NCI-H345 treated with DMSO at 0.1 percent for 48 hours (cell line): ENCODE results near the gene YPEL1.

Source experiments
- DNase-seq: peaks from one replicate; lab custom pipeline; 2025; ENCODE audit not compliant: unreplicated experiment; lab: John Stamatoyannopoulos, UW

Gene YPEL1

DNA sequence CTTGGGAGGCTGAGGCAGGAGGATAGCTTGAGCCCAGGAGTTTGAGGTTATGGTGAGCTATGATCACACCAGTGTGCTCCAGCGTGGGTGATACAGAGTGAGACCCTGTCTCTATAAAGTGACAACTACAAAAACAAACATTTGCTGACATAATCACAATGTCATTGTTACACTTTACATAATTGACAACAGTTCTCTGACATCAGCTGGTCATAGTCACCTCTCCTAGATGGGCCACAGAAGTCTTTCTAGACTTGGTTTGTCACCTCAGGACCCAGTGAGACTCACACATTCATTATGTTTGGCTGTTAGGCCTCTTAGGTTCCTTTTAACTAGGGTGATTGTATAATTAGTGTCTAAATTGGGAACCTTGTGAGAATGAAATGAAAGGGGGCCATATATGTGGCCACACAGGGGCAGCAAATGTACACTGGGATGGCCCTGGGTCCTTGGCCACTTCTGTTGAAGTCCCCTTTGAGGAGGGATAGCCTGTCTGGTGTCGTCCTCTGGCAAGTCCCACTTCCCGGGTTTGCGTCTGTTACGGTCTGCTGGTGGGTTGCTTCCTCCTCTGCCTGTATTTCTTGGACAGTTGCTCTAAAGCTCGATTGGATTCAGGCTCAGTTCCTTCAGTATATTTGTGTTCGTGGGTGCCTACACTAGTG, 75.6 kb downstream of the YPEL1 start:
- DNase-seq = no peak

DNA sequence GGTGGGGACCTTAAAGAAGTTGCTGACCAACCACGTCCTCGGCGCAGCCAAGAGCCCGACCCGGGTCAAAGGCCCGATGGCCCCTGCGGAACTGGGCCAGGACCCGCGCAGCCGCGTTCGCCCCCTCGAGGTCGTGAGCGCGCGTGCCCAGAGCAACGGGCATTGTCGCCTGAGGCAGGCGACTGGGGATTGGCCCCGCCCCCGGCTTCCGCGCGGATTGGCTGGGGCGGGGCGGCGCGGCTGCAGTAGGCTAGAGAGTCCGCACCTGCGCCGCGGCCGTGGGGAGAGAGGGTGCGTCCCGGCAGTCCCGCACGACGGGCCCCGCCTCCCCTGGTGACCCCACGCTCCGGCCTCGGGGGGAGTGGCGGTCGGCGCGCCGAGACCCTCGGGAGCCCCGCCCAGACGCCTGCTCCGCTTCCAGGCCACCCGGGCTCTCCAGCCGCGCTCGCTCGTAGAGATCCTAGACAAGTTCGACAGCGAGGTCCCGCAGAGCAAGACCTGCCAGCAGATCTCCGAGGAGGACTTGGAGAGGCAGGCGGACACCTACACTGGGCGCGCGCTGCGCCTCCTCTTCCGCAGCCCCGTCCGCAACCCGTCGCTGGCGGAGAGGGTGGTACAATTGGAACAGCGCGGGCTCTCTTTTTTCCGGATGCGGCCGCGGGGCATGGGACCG, 78.1 kb downstream of the YPEL1 start:
- DNase-seq = peak; percentile 70

GRCh38 chr22:21657020-21657359, 78.6 kb downstream of the YPEL1 start:
- DNase-seq = no peak

- no peak for DNase-seq
Measured at GRCh38 chr22:21652547-21653545, 82.7 kb downstream of the YPEL1 start.

DNA sequence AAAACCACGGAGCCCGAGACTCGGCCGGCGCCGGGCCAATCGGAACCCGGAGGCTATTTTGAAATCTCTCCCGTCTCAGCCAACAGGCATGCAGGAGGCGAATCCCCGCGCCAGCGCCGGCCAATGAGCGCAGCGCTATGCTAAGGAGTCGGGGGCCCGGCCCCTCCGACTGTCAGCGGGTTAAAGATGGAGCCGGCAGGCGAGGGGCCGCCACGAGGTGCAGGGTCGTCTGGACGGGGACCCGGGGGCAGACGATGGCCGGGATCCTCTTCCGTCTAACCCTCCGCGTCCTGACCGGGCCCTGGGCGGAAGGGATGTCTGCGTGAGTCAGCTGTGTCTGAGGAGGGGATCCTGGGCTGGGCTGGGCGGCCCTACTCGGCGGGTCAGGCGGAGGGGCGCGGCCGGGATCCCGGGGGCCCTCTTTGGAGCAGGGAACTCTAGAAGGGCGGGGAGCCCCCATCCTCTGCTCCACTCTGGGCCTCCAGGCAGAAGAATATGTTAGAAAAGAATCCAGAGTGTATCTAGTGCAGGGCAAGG, 83.5 kb downstream of the YPEL1 start:
- DNase-seq = peak; percentile 73

DNA sequence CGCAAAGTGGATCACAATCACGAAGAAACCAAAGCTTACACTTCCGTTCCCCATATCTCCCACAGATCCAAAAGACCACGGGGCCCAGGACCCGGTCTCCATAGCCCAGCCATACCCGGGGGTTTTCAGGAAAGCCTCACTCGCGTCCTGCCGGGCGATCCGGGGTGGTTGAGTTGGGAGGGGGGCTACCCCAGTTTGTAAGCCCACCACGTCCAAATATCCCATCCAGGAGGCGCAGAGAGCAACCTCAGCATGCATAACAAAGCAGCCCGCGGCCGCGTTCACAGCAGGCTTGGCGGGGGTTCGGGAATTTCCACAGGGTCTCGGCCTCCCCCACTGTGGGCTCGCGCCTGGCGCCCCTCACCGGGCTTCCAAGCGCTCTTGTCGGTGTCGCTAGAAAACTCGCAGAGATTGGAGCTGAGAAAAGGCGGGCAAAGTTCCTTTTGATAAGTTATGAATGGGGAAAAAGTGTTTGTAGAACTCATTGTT, 84.0 kb downstream of the YPEL1 start:
- no peak for DNase-seq

DNA sequence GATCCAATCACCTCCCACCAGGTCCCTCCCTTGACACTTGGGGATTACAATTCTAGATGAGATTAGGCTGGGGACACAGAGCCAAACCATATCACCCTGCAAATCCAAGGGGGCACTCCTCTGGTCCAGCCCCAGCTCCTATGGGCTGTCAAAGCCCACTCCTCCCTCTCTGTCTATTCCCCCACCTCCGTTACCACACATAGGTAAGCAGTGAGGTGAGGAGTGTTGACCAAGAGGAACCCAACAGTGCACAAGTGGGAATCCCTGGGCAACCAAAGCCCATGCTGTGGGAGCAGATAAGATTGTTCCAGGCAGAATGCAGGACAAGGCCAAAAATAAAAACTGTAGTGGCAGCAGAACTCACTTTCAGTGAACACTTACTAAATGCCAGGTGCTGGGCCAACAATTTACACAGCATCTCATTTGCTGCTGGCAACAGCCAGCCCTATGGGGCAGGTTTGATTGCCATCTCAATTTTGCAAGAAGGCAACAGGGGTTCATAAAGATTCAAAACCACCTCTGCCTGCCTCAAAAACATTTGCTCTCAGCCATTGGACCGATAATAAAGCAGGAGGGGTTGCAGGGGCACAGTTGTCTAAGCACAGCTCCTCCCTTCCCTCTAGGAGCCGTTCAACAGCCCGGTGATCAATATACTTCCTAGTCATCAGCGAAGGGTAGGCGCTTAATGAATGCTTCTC, 84.6 kb downstream of the YPEL1 start:
- DNase-seq = peak; percentile 48

GRCh38 chr22:21650280-21650679, 85.3 kb downstream of the YPEL1 start:
- DNase-seq = no peak
